Fibroblast of lung (primary cell): ENCODE results near the gene QSOX1. TPM values are rescaled to one million over a fixed set of nuclear protein-coding genes. Genes with fewer than 3 reads are reported as not detected.
A peak's percentile ranks its signal among the peaks of the same experiment; 100 is the strongest.

Experiments
- DNase-seq, 2 donors: peaks; one replicate each; pipeline versions ENCODE4 v3.0.0 to v3.0.0-alpha.2; 2010; ENCODE audit warnings: low read depth in 2 of 2
- H2AFZ ChIP-seq: 2 replicates; pipeline ENCODE4 v1.5.1; 2012; ENCODE audit warnings: low read length, control low read depth, inconsistent platforms
- H3K27ac ChIP-seq: 2 replicates; pipeline ENCODE4 v1.5.1; 2011; ENCODE audit warnings: low read length, control low read depth; ENCODE audit not compliant: insufficient read depth
- H3K27me3 ChIP-seq: 2 replicates; pipeline ENCODE4 v1.5.1; 2011; ENCODE audit warnings: mild to moderate bottlenecking, low read length; ENCODE audit not compliant: control insufficient read depth, insufficient read depth
- H3K36me3 ChIP-seq: 2 replicates; pipeline ENCODE4 v1.5.1; 2011; ENCODE audit warnings: low read length; ENCODE audit not compliant: control insufficient read depth, insufficient read depth
- H3K4me1 ChIP-seq: 2 replicates; pipeline ENCODE4 v1.5.1; 2011; ENCODE audit warnings: low read length; ENCODE audit not compliant: control insufficient read depth, insufficient read depth; ENCODE audit errors: extremely low read depth
- H3K4me2 ChIP-seq: 2 replicates; pipeline ENCODE4 v1.5.1; 2011; ENCODE audit warnings: low read length, control low read depth; ENCODE audit not compliant: insufficient read depth; ENCODE audit errors: extremely low read depth
- H3K4me3 ChIP-seq, 4 experiments: fragments of 200-600 bp in 1 of 4; sonication (generic) in 1 of 4; replicated peaks in 1 of 4; 2 replicates each; pipeline ENCODE4 v1.5.1; 2011 to 2016; ENCODE audit warnings: low read length in 4 of 4, low read depth in 3 of 4, mild to moderate bottlenecking in 3 of 4, control low read depth in 2 of 4, inconsistent platforms in 1 of 4, mixed read lengths in 1 of 4; ENCODE audit not compliant: insufficient read depth in 1 of 4; ENCODE audit errors: control extremely low read depth in 1 of 4
- H3K79me2 ChIP-seq: 2 replicates; pipeline ENCODE4 v1.5.1; 2012; ENCODE audit warnings: mild to moderate bottlenecking, low read length, inconsistent platforms; ENCODE audit not compliant: control insufficient read depth, insufficient read depth
- H3K9ac ChIP-seq: 2 replicates; pipeline ENCODE4 v1.5.1; 2011; ENCODE audit warnings: mild to moderate bottlenecking, low read length, control low read depth; ENCODE audit not compliant: insufficient read depth
- H3K9me3 ChIP-seq: 2 replicates; pipeline ENCODE4 v1.5.1; 2012; ENCODE audit warnings: low read depth, low read length; ENCODE audit not compliant: control insufficient read depth, insufficient read depth
- H4K20me1 ChIP-seq: 2 replicates; pipeline ENCODE4 v1.5.1; 2011; ENCODE audit warnings: low read length; ENCODE audit not compliant: control insufficient read depth, insufficient read depth; ENCODE audit errors: extremely low read depth
- CTCF ChIP-seq, 2 donors: IDR thresholded peaks in 1 of 2; conservative IDR thresholded peaks in 1 of 2; 1 replicate in 1 of 2; 2 replicates in 1 of 2; pipeline ENCODE4 v1.5.1; 2011 to 2012; ENCODE audit warnings: low read length in 2 of 2, control low read depth in 1 of 2, inconsistent platforms in 1 of 2, low read depth in 1 of 2, mild to moderate bottlenecking in 1 of 2
- EZH2 ChIP-seq: IDR thresholded peaks from 2 replicates; pipeline ENCODE4 v1.5.1; 2012; ENCODE audit warnings: low read length, control low read depth, mild to moderate bottlenecking; ENCODE audit errors: missing control alignments
- polyA plus RNA-seq, 2 donors: library from polyadenylated mRNA; depleted of rRNA in 1 of 2; stranded (reverse) in 1 of 2; unstranded in 1 of 2; fragments of >200 nt; gene quantifications; 2 replicates each; pipeline ENCODE4 v1.2.1, GENCODE V29; 2011 to 2012; ENCODE audit warnings: missing spikeins in 1 of 2
- total RNA-seq: library from RNA; depleted of rRNA; stranded (reverse); fragments of >200 nt; gene quantifications from 2 replicates; pipeline ENCODE4 v1.2.1, GENCODE V29; 2014

QSOX1 gene
- total and polyA plus RNA-seq, 2 donors (not counting 1 experiment from before 2014, with no cell fraction given), result 799 to 1,312 TPM

- H3K9me3 ChIP-seq, result no peaks in the 10 kb centered on the region
- TF ChIP-seq EZH2 (no peak), CTCF (conservative IDR thresholded peaks at IDR 0.05 in 1 of 2, IDR thresholded peaks at IDR 0.05 in 1 of 2; ENCODE audit: low read depth in 1 of 2, low read length in 2 of 2) (no peak)
- no peaks in the 10 kb centered on the region for H3K4me1 ChIP-seq
- no peak overlapping the region for H3K4me3 ChIP-seq
- H4K20me1 ChIP-seq, result no peaks in the 10 kb centered on the region
- H3K4me2 ChIP-seq, result no peak overlapping the region
- no peak overlapping the region for H2AFZ ChIP-seq
- H3K79me2 ChIP-seq, result no peaks in the 10 kb centered on the region
- H3K9ac ChIP-seq, result no peak overlapping the region
- no peak overlapping the region for H3K27ac ChIP-seq
- no peaks in the 10 kb centered on the region for H3K27me3 ChIP-seq
- H3K36me3 ChIP-seq, result peaks cover 59% of the 10 kb centered on the region
- DNase-seq, result peak in 1 of 2 donors; percentile 9
These were observed 32.2 kb downstream of the QSOX1 start for GRCh38 chr1:180186831-180187230.

- Histone ChIP-seq H3K9ac (no peak overlapping the region), H4K20me1 (no peaks in the 10 kb centered on the region), H3K27ac (no peak overlapping the region), H3K36me3 (peaks cover 53% of the 10 kb centered on the region), H3K79me2 (no peaks in the 10 kb centered on the region), H3K4me3 (no peak overlapping the region), H3K9me3 (no peaks in the 10 kb centered on the region), H3K4me2 (no peak overlapping the region), H3K4me1 (no peaks in the 10 kb centered on the region), H2AFZ (no peak overlapping the region), H3K27me3 (no peaks in the 10 kb centered on the region)
- DNase-seq, result no peak
- TF ChIP-seq EZH2 (no peak), CTCF (conservative IDR thresholded peaks at IDR 0.05 in 1 of 2, IDR thresholded peaks at IDR 0.05 in 1 of 2; ENCODE audit: low read depth in 1 of 2, low read length in 2 of 2) (no peak)
These were observed 33.0 kb downstream of the QSOX1 start for GRCh38 chr1:180187626-180188025.

DNA sequence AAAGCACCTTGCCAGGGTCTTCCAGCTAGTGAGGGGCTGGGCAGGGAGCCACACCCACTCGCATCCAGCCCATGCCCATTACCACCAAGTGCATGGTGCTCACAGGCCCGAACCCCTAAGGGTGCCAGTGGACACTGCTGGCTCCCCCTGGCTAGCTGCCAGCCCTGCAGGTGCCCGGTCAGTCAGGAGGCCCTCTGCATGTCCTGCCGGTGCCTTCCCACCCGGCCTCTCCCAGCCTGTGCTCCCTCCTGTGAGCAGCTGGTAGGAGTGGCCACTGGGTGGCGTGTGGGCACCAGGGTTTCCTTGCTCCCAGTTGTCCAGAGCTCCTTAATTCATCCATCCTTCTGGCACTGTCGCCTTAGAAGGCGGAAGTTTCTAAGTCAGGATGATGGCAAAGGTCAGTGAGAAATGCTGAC is 33.4 kb downstream of the QSOX1 start:
- H3K79me2 ChIP-seq, result no peaks in the 10 kb centered on the region
- DNase-seq, result peak; percentile 34 to 52
- TF ChIP-seq EZH2, result no peak
- peak; percentile 67 to 73 for TF ChIP-seq CTCF (conservative IDR thresholded peaks at IDR 0.05 in 1 of 2, IDR thresholded peaks at IDR 0.05 in 1 of 2; ENCODE audit: low read depth in 1 of 2, low read length in 2 of 2)
- H2AFZ ChIP-seq, result no peak overlapping the region
- H3K27ac ChIP-seq, result no peak overlapping the region
- H4K20me1 ChIP-seq, result no peaks in the 10 kb centered on the region
- H3K9me3 ChIP-seq, result no peaks in the 10 kb centered on the region
- H3K4me1 ChIP-seq, result no peaks in the 10 kb centered on the region
- peaks cover 54% of the 10 kb centered on the region for H3K36me3 ChIP-seq
- no peak overlapping the region for H3K4me3 ChIP-seq
- H3K9ac ChIP-seq, result no peak overlapping the region
- H3K27me3 ChIP-seq, result no peaks in the 10 kb centered on the region
- H3K4me2 ChIP-seq, result no peak overlapping the region
